Activated T-cell treated with anti-CD3 and anti-CD28 coated beads for 1 hour (primary cell): Measurements from ENCODE around the gene PCDH8.

Source experiments
- DNase-seq: peaks from one replicate; pipeline ENCODE4 v3.0.0-alpha.2; 2020; ENCODE audit warnings: low read depth

The PCDH8 gene

GRCh38 chr13:52811841-52812240 is 36.6 kb downstream of the PCDH8 start:
- DNase-seq, result no peak

- DNase-seq, result no peak
Observed at GRCh38 chr13:52810526-52810925, 37.9 kb downstream of the PCDH8 start.

GRCh38 chr13:52810011-52810410 is 38.4 kb downstream of the PCDH8 start:
- DNase-seq, result no peak

GRCh38 chr13:52809310-52809769 is 39.1 kb downstream of the PCDH8 start:
- no peak for DNase-seq

- DNase-seq, result no peak
Observed at GRCh38 chr13:52808842-52809219, 39.6 kb downstream of the PCDH8 start.

- DNase-seq, result no peak
Observed at GRCh38 chr13:52806029-52806428, 42.4 kb downstream of the PCDH8 start.

GRCh38 chr13:52804202-52804641 is 44.2 kb downstream of the PCDH8 start:
- no peak for DNase-seq

GRCh38 chr13:52800856-52801255 is 47.6 kb downstream of the PCDH8 start:
- DNase-seq, result no peak

- no peak for DNase-seq
Observed at GRCh38 chr13:52798770-52799430, 49.5 kb downstream of the PCDH8 start.

GRCh38 chr13:52797176-52797575 is 51.3 kb downstream of the PCDH8 start:
- DNase-seq, result no peak

GRCh38 chr13:52794589-52794988 is 53.9 kb downstream of the PCDH8 start:
- no peak for DNase-seq

- DNase-seq, result no peak
Observed at GRCh38 chr13:52793515-52794061, 54.9 kb downstream of the PCDH8 start.
